Superior temporal gyrus (tissue), 1 donor: ENCODE measurements around the gene CT47A1.
"Not testable (repeated sequence)": the region's sequence is repeated elsewhere in the genome, so short reads cannot be mapped to it uniquely, and the experiment has no call there.

Experiments used
- DNase-seq: peaks from one replicate; pipeline ENCODE4 v3.0.0-alpha.2; 2016; ENCODE audit errors: extremely low spot score

CT47A1 gene

GRCh38 chrX:120985660-120986059, at the start of gene CT47A1:
Gene CT47A1, minus strand, starts transcription at chrX:120985760. Its CDS starts 231 bp downstream, at chrX:120985529.
- not testable (repeated sequence) for DNase-seq

GRCh38 chrX:121032531-121032930, 47.0 kb upstream of the CT47A1 start:
- DNase-seq: no peak

- DNase-seq: no peak
Observed at GRCh38 chrX:121030083-121030482, 44.5 kb upstream of the CT47A1 start.

GRCh38 chrX:121028419-121028818, 42.9 kb upstream of the CT47A1 start:
- no peak for DNase-seq

GRCh38 chrX:121014826-121015225, 29.3 kb upstream of the CT47A1 start:
- DNase-seq: no peak

GRCh38 chrX:121013897-121014455, 28.4 kb upstream of the CT47A1 start:
- no peak for DNase-seq

- DNase-seq: no peak
Observed at GRCh38 chrX:121011254-121011653, 25.7 kb upstream of the CT47A1 start.

- DNase-seq: peak; percentile 68
Observed at GRCh38 chrX:121010218-121010617, 24.7 kb upstream of the CT47A1 start.

GRCh38 chrX:121009764-121010163, 24.2 kb upstream of the CT47A1 start:
- DNase-seq: peak; percentile 8

- peak; percentile 30 for DNase-seq
Observed at GRCh38 chrX:121008920-121009319, 23.4 kb upstream of the CT47A1 start.

GRCh38 chrX:121000589-121000988, 15.0 kb upstream of the CT47A1 start:
- peak; percentile 19 for DNase-seq

GRCh38 chrX:120999413-120999812, 13.9 kb upstream of the CT47A1 start:
- DNase-seq: no peak

GRCh38 chrX:120956500-120956899, 29.1 kb downstream of the CT47A1 start, which contains the start of gene CT47A7:
Gene CT47A7, minus strand, starts transcription at chrX:120956600. Its CDS starts 255 bp downstream, at chrX:120956345.
- DNase-seq: not testable (repeated sequence)
